Esophagus squamous epithelium (tissue), 5 donors: Measurements from ENCODE around the gene NADSYN1. TPM values are rescaled to one million over a fixed set of nuclear protein-coding genes. Genes with fewer than 3 reads are reported as not detected.

Experiments
- DNase-seq: peaks from one replicate; lab custom pipeline; 2025; lab: John Stamatoyannopoulos, UW
- H3K27ac ChIP-seq, 4 donors: fragments of 200-600 bp; sonication (generic); one replicate each; pipeline ENCODE4 v1.5.1; 2016 to 2019; ENCODE audit warnings: mild to moderate bottlenecking in 1 of 4
- H3K27me3 ChIP-seq, 4 donors: fragments of 200-600 bp; sonication (generic); 1 replicate in 3 of 4; 2 replicates in 1 of 4; pipeline versions ENCODE4 v1.5.1 to v1.6.0; 2017 to 2021; ENCODE audit warnings: antibody characterized with exemption in 1 of 4
- H3K36me3 ChIP-seq, 3 donors: fragments of 200-600 bp; sonication (generic); one replicate each; pipeline ENCODE4 v1.5.1; 2016 to 2019
- H3K4me1 ChIP-seq, 3 donors: fragments of 200-600 bp; sonication (generic); one replicate each; pipeline ENCODE4 v1.5.1; 2017 to 2019
- H3K4me3 ChIP-seq, 4 donors: fragments of 200-600 bp; sonication (generic); 1 replicate in 3 of 4; 2 replicates in 1 of 4; pipeline ENCODE4 v1.5.1; 2016 to 2019; ENCODE audit warnings: mild to moderate bottlenecking in 2 of 4, moderate library complexity in 1 of 4
- H3K9me3 ChIP-seq, 3 donors: fragments of 200-600 bp; sonication (generic); one replicate each; pipeline ENCODE4 v1.5.1; 2016 to 2019
- CTCF ChIP-seq, 6 experiments: fragments of 450-650 bp in 4 of 6; fragments of 200-600 bp in 2 of 6; sonication (generic) in 2 of 6; IDR thresholded peaks; one replicate each; pipeline ENCODE4 v1.5.1; 2016 to 2019; ENCODE audit warnings: antibody characterized with exemption in 6 of 6, mild to moderate bottlenecking in 4 of 6, moderate library complexity in 4 of 6
- POLR2A ChIP-seq, 4 donors: fragments of 450-650 bp; IDR thresholded peaks; one replicate each; pipeline ENCODE4 v1.6.1; 2017; ENCODE audit warnings: antibody characterized with exemption in 4 of 4, mild to moderate bottlenecking in 4 of 4, moderate library complexity in 3 of 4
- WGBS, 2 donors: methylation state at CpG; one replicate each; pipeline ENCODE4 v1.1.5; 2018; 5-methylcytosine and 5-hydroxymethylcytosine counted together
- intact Hi-C: fragments of 100-400 bp; cut with DNase I; formaldehyde crosslinking; loops from one replicate; pipeline ENCODE4 v1.15.0; 2022
- total RNA-seq, 4 donors: library from RNA; depleted of rRNA; stranded (reverse); fragments of >200 nt; gene quantifications; one replicate each; pipeline ENCODE4 v1.1.0, GENCODE V29; 2016
- donor health status: DM: yes; HTN: yes; CAD: no.

The NADSYN1 gene
- total RNA-seq, 4 donors from 2014 or later: 62.0 to 81.3 (median 71.7) TPM

- no peak for DNase-seq
- no peaks in the 10 kb centered on the region for H3K9me3 ChIP-seq
- H3K36me3 ChIP-seq: peaks cover 49 to 98% (median 55%) of the 10 kb centered on the region in 3 donors
- intact Hi-C loops: no loop called here
- no peak overlapping the region for H3K4me3 ChIP-seq
- TF ChIP-seq CTCF (IDR thresholded peaks at IDR 0.05) (no peak), POLR2A (IDR thresholded peaks at IDR 0.05) (no peak)
- no peak overlapping the region for H3K27ac ChIP-seq
- peaks cover 0 to 4% (median under 1%) of the 10 kb centered on the region in 3 donors for H3K4me1 ChIP-seq
- H3K27me3 ChIP-seq: no peaks in the 10 kb centered on the region
- 84 to 87% methylated on average over 13 of the region's 13 CpGs for WGBS, 2 donors
Observed at GRCh38 chr11:71499125-71499524, 46.1 kb downstream of the NADSYN1 start.

GRCh38 chr11:71499546-71499945 is 46.5 kb downstream of the NADSYN1 start:
- 83 to 100% methylated on average over 1 to 3 of the region's 6 CpGs for WGBS, 2 donors
- TF ChIP-seq POLR2A (IDR thresholded peaks at IDR 0.05): no peak
- TF ChIP-seq CTCF (IDR thresholded peaks at IDR 0.05): no peak
- Histone ChIP-seq H3K27ac (no peak overlapping the region), H3K4me1 (peaks cover 0 to 8% (median 5%) of the 10 kb centered on the region in 3 donors), H3K4me3 (no peak overlapping the region), H3K27me3 (no peaks in the 10 kb centered on the region), H3K9me3 (no peaks in the 10 kb centered on the region), H3K36me3 (peaks cover 49 to 98% (median 55%) of the 10 kb centered on the region in 3 donors)
- no peak for DNase-seq
- intact Hi-C loops: no loop called here

- Histone ChIP-seq H3K27me3 (no peaks in the 10 kb centered on the region), H3K36me3 (peaks cover 45 to 95% (median 50%) of the 10 kb centered on the region in 3 donors), H3K4me1 (peaks cover 0 to 9% (median 6%) of the 10 kb centered on the region in 3 donors), H3K4me3 (no peak overlapping the region), H3K9me3 (no peaks in the 10 kb centered on the region), H3K27ac (no peak overlapping the region)
- 57 to 64% methylated on average over 4 of the region's 6 CpGs for WGBS, 2 donors
- TF ChIP-seq POLR2A (IDR thresholded peaks at IDR 0.05) (no peak), CTCF (IDR thresholded peaks at IDR 0.05) (no peak)
- no peak for DNase-seq
- intact Hi-C loops: no loop called here
Observed at GRCh38 chr11:71500601-71501021, 47.6 kb downstream of the NADSYN1 start.

- TF ChIP-seq POLR2A (IDR thresholded peaks at IDR 0.05): no peak
- no peak for TF ChIP-seq CTCF (IDR thresholded peaks at IDR 0.05)
- Histone ChIP-seq H3K9me3 (no peaks in the 10 kb centered on the region), H3K27me3 (no peaks in the 10 kb centered on the region), H3K4me3 (no peak overlapping the region), H3K27ac (no peak overlapping the region), H3K36me3 (peaks cover 38 to 95% (median 43%) of the 10 kb centered on the region in 3 donors), H3K4me1 (peaks cover 0 to 9% (median 6%) of the 10 kb centered on the region in 3 donors)
- no peak for DNase-seq
- WGBS, 2 donors: 88 to 96% methylated on average over 20 to 21 of the region's 30 CpGs
- intact Hi-C loops: no loop called here
Observed at GRCh38 chr11:71501071-71501985, 48.3 kb downstream of the NADSYN1 start.

GRCh38 chr11:71502026-71502425 is 49.0 kb downstream of the NADSYN1 start:
- peaks cover 0 to 2% (median 0%) of the 10 kb centered on the region in 3 donors for H3K9me3 ChIP-seq
- H3K4me1 ChIP-seq: peaks cover 0 to 9% (median 6%) of the 10 kb centered on the region in 3 donors
- no peak overlapping the region for H3K4me3 ChIP-seq
- WGBS, 2 donors: 92 to 93% methylated on average over 5 to 6 of the region's 10 CpGs
- peaks cover 36 to 95% (median 36%) of the 10 kb centered on the region in 3 donors for H3K36me3 ChIP-seq
- intact Hi-C loops: no loop called here
- H3K27ac ChIP-seq: no peak overlapping the region
- no peak for TF ChIP-seq POLR2A (IDR thresholded peaks at IDR 0.05)
- TF ChIP-seq CTCF (IDR thresholded peaks at IDR 0.05): no peak
- no peaks in the 10 kb centered on the region for H3K27me3 ChIP-seq
- no peak for DNase-seq
